Measurements from ENCODE around the gene PPP1R2.

DNA sequence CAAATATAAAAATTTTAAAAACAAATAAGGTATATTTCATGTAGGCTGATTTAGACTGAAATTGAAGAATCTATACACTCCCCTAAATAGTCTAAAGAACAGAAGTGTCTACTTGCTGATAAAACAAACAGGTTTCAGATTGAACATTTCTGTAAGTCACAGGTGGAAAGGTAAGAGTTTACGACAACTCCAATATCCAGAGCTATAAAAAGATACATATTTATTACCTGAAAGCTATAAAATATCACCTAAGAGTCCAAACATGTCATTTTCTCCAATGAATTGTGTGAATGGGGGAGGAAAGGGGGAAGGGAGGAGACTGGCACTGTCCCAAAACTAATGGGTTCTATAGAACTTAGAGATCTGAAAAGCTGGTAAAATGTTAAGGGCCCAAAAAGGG lies 26.1 kb downstream of the PPP1R2 start:
- TF ChIP-seq SUZ12 (IDR thresholded peaks at IDR 0.05; ENCODE audit: extremely low read depth, insufficient read depth, insufficient read length) (no peak), YY1 (IDR thresholded peaks at IDR 0.05; ENCODE audit: insufficient read depth, insufficient read length) (no peak)

All from NT2/D1 (cell line).